ENCODE data around the gene NUP214. TPM values are rescaled to one million over a fixed set of nuclear protein-coding genes. Genes with fewer than 3 reads are reported as not detected.

The NUP214 gene
- total RNA-seq, 1 donor from 2014 or later: 37.2 TPM

GRCh38 chr9:131138676-131139075 is 13.3 kb downstream of the NUP214 start:
- TF ChIP-seq CTCF (conservative IDR thresholded peaks at IDR 0.05; ENCODE audit: low read depth, low read length): no peak
- DNase-seq (ENCODE audit: low read depth): no peak

DNA sequence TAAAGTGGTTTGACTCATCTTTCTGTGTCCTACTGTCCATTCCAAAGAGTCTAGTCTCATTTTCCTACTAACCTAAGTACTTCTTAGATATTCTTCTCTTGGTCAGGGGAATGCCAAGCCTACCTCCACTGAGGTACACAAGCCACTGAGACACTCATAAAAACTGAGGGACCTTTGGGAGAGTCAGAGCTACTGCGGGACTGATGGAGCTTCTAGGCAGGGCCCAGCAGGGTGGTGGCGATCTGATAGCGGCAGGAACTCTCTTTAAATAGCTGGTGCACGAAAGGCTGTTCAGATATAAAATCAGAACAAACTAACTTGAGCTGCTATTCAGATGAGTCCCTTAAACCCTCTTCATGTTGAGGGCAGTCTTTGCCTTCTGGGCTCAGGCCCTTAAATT is 14.7 kb downstream of the NUP214 start:
- no peak overlapping the region for H3K4me3 ChIP-seq (ENCODE audit: low read depth, low read length)
- no peak for TF ChIP-seq CTCF (conservative IDR thresholded peaks at IDR 0.05; ENCODE audit: low read depth, low read length)
- DNase-seq (ENCODE audit: low read depth): no peak

More at GRCh38 chr9:131138676-131139075, 13.3 kb downstream of the NUP214 start:
- H3K4me3 ChIP-seq (ENCODE audit: low read depth, low read length): no peak overlapping the region

- H3K4me3 ChIP-seq (ENCODE audit: low read depth, low read length): no peak overlapping the region
- no peak for DNase-seq (ENCODE audit: low read depth)
- TF ChIP-seq CTCF (conservative IDR thresholded peaks at IDR 0.05; ENCODE audit: low read depth, low read length): no peak
These were observed 15.2 kb downstream of the NUP214 start for GRCh38 chr9:131140550-131140949.

DNA sequence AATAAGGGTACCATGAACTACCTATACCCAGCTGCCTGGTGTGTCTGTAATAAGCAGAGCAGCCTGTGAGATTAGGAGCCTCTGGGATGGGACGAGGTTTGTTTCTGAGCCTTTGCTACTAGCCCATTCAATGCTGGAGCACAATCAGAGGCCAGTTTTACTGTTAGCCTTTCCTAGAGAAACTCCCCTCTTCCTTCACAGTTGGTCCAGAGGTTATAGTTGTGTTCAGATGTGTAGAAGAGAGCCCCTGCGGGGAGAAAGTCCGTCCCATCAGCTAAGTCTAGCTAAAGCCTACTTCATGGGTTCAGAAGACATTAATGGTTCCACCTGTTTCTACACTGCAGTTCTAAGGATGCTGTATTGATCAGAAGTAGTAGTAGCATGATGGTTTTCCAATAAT is 16.8 kb downstream of the NUP214 start:
- DNase-seq (ENCODE audit: low read depth): no peak
- H3K4me3 ChIP-seq (ENCODE audit: low read depth, low read length): no peak overlapping the region
- no peak for TF ChIP-seq CTCF (conservative IDR thresholded peaks at IDR 0.05; ENCODE audit: low read depth, low read length)

GRCh38 chr9:131144201-131144600 is 18.8 kb downstream of the NUP214 start:
- no peak for TF ChIP-seq CTCF (conservative IDR thresholded peaks at IDR 0.05; ENCODE audit: low read depth, low read length)
- H3K4me3 ChIP-seq (ENCODE audit: low read depth, low read length): no peak overlapping the region
- DNase-seq (ENCODE audit: low read depth): no peak

- TF ChIP-seq CTCF (conservative IDR thresholded peaks at IDR 0.05; ENCODE audit: low read depth, low read length): no peak
- no peak for DNase-seq (ENCODE audit: low read depth)
- H3K4me3 ChIP-seq (ENCODE audit: low read depth, low read length): no peak overlapping the region
These were observed 19.9 kb downstream of the NUP214 start for GRCh38 chr9:131145245-131145644.

- no peak for DNase-seq (ENCODE audit: low read depth)
- no peak for TF ChIP-seq CTCF (conservative IDR thresholded peaks at IDR 0.05; ENCODE audit: low read depth, low read length)
- H3K4me3 ChIP-seq (ENCODE audit: low read depth, low read length): no peak overlapping the region
These were observed 20.8 kb downstream of the NUP214 start for GRCh38 chr9:131146186-131146585.
